ENCODE results near the gene RNF148.

The RNF148 gene

GRCh38 chr7:122695816-122696215 is 6.9 kb downstream of the RNF148 start:
- Histone ChIP-seq H3K4me3 (ENCODE audit: low read depth, low read length) (no peak overlapping the region), H3K36me3 (no peaks in the 10 kb centered on the region), H3K27me3 (no peaks in the 10 kb centered on the region), H3K9me3 (no peaks in the 10 kb centered on the region), H3K4me1 (no peaks in the 10 kb centered on the region)
- no peak for DNase-seq
- no peak for TF ChIP-seq CTCF (IDR thresholded peaks at IDR 0.05; ENCODE audit: low read depth, low read length)

- Histone ChIP-seq H3K27me3 (no peaks in the 10 kb centered on the region), H3K36me3 (no peaks in the 10 kb centered on the region), H3K4me3 (ENCODE audit: low read depth, low read length) (no peak overlapping the region), H3K4me1 (no peaks in the 10 kb centered on the region), H3K9me3 (no peaks in the 10 kb centered on the region)
- no peak for DNase-seq
- no peak for TF ChIP-seq CTCF (IDR thresholded peaks at IDR 0.05; ENCODE audit: low read depth, low read length)
Observed at GRCh38 chr7:122694697-122695096, 8.0 kb downstream of the RNF148 start.

GRCh38 chr7:122692769-122693309 is 9.9 kb downstream of the RNF148 start:
- TF ChIP-seq CTCF (IDR thresholded peaks at IDR 0.05; ENCODE audit: low read depth, low read length) = no peak
- DNase-seq = no peak
- Histone ChIP-seq H3K27me3 (no peaks in the 10 kb centered on the region), H3K4me3 (ENCODE audit: low read depth, low read length) (no peak overlapping the region), H3K4me1 (no peaks in the 10 kb centered on the region), H3K36me3 (no peaks in the 10 kb centered on the region), H3K9me3 (no peaks in the 10 kb centered on the region)

GRCh38 chr7:122691569-122692235 is 11.0 kb downstream of the RNF148 start:
- TF ChIP-seq CTCF (IDR thresholded peaks at IDR 0.05; ENCODE audit: low read depth, low read length) = no peak
- Histone ChIP-seq H3K27me3 (peaks cover 2% of the 10 kb centered on the region; the same call in 1 of the 2 replicates), H3K4me1 (no peaks in the 10 kb centered on the region), H3K4me3 (ENCODE audit: low read depth, low read length) (no peak overlapping the region), H3K36me3 (no peaks in the 10 kb centered on the region), H3K9me3 (no peaks in the 10 kb centered on the region)
- DNase-seq = no peak

- no peak overlapping the region for H3K4me3 ChIP-seq (ENCODE audit: low read depth, low read length)
- TF ChIP-seq CTCF (IDR thresholded peaks at IDR 0.05; ENCODE audit: low read depth, low read length) = no peak
- peaks cover 2% of the 10 kb centered on the region for H3K27me3 ChIP-seq
- no peaks in the 10 kb centered on the region for H3K4me1 ChIP-seq
- no peaks in the 10 kb centered on the region for H3K9me3 ChIP-seq
- no peak for DNase-seq
- no peaks in the 10 kb centered on the region for H3K36me3 ChIP-seq
Observed at GRCh38 chr7:122689346-122690109, 13.2 kb downstream of the RNF148 start.
